Measurements from ENCODE around the gene GRIN3B. TPM values are rescaled to one million over a fixed set of nuclear protein-coding genes. Genes with fewer than 3 reads are reported as not detected.

GRIN3B gene
- total and polyA plus RNA-seq, 2 of the 8 experiments (the other 6 are each of a cell fraction or from before 2014, with no cell fraction given): 0.45 to 1.0 TPM

- no peaks in the 10 kb centered on the region for H3K79me1 ChIP-seq (ENCODE audit: low read depth, low read length)
- TF ChIP-seq SIX5 (IDR thresholded peaks at IDR 0.05; ENCODE audit: low read depth, low read length): no peak
- no peak for TF ChIP-seq RXRA (IDR thresholded peaks at IDR 0.05; ENCODE audit: insufficient read depth, low read depth, low read length)
- TF ChIP-seq BACH1 (IDR thresholded peaks at IDR 0.05; ENCODE audit: low read length): no peak
- TF ChIP-seq MAFK (IDR thresholded peaks at IDR 0.05; ENCODE audit: low read depth, low read length): no peak
- no peak for TF ChIP-seq POLR2A (IDR thresholded peaks at IDR 0.05; ENCODE audit: control extremely low read depth in 1 of 2, low read depth in 2 of 2, low read length in 2 of 2)
- TF ChIP-seq NANOG (IDR thresholded peaks at IDR 0.05; ENCODE audit: insufficient read depth, low read depth, low read length, poor library complexity, severe bottlenecking): no peak
- no peak for TF ChIP-seq RBBP5 (IDR thresholded peaks at IDR 0.05; ENCODE audit: borderline replicate concordance, low read depth, low read length)
- TF ChIP-seq SP1 (IDR thresholded peaks at IDR 0.05; ENCODE audit: low read depth, low read length): no peak
- TF ChIP-seq SP4 (IDR thresholded peaks at IDR 0.05; ENCODE audit: low read length): no peak
- TF ChIP-seq HDAC6 (IDR thresholded peaks at IDR 0.05; ENCODE audit: low read depth, low read length): no peak
- TF ChIP-seq SRF (IDR thresholded peaks at IDR 0.05; ENCODE audit: low read depth, low read length): no peak
- no peak for TF ChIP-seq SP2 (IDR thresholded peaks at IDR 0.05; ENCODE audit: low read length)
- no peak for TF ChIP-seq JUND (IDR thresholded peaks at IDR 0.05; ENCODE audit: low read length)
- no peak for TF ChIP-seq SIRT6 (IDR thresholded peaks at IDR 0.05; ENCODE audit: low read length)
- TF ChIP-seq CEBPB (IDR thresholded peaks at IDR 0.05; ENCODE audit: low read depth, low read length): no peak
- H4K20me1 ChIP-seq (replicated peaks in 1 of 2; ENCODE audit: control insufficient read depth in 1 of 2, insufficient read depth in 2 of 2, low read length in 2 of 2): no peaks in the 10 kb centered on the region
- H3K23ac ChIP-seq (ENCODE audit: insufficient read length): no peak overlapping the region
- no peak overlapping the region for H4K8ac ChIP-seq (ENCODE audit: extremely low read depth, insufficient read depth, low read length)
- no peak overlapping the region for H3K14ac ChIP-seq (ENCODE audit: insufficient read length)
- DNase-seq (ENCODE audit: low read depth in 1 of 2, low spot score in 2 of 2) (no peak), FAIRE-seq (no peak)
- no peak overlapping the region for H3K18ac ChIP-seq (ENCODE audit: extremely low read depth, low read length)
- H2AFZ ChIP-seq (ENCODE audit: low read length): no peak overlapping the region
- POLR2A ChIA-PET (ENCODE audit: partially characterized antibody): interaction anchor here (0.7 to 16.4 kb wide), 8 partner anchors 9 to 35 kb away, joined by 3 to 509 read pairs (median 4); partner anchors contain the start of genes ABCA7, ARHGAP45, CNN2 and RNU6-2
- H3K9me3 ChIP-seq (ENCODE audit: insufficient read depth in 2 of 2, low read depth in 1 of 2, low read length in 1 of 2): peaks cover 6 to 28% of the 10 kb centered on the region in 2 experiments
- H4K5ac ChIP-seq (ENCODE audit: insufficient read length, low read depth, low read length): no peak overlapping the region
- H3K27ac ChIP-seq (ENCODE audit: low read depth, low read length): no peak overlapping the region
- CTCF ChIA-PET (ENCODE audit: partially characterized antibody): no interaction called here
- no peak overlapping the region for H2BK15ac ChIP-seq (ENCODE audit: low read length)
- 94% methylated on average over 29 of the region's 31 CpGs; no CpG with 5 or more reads in 1 of the 2 experiments for WGBS, 2 experiments (ENCODE audit: extremely low coverage in 1 of 2, insufficient coverage in 1 of 2, insufficient read length in 1 of 2, insufficient replicate concordance in 2 of 2, low coverage in 1 of 2, low lambda C conversion rate in 2 of 2, missing lambda C conversion rate in 1 of 2)
- H2BK5ac ChIP-seq (ENCODE audit: low read depth, low read length): 0 out of 2 replicates have a peak overlapping the region, but pooled peaks have one; percentile 35
- H3K27me3 ChIP-seq (replicated peaks in 1 of 4; ENCODE audit: control insufficient read depth in 3 of 4, extremely low read depth in 1 of 4, insufficient read depth in 3 of 4, low read length in 3 of 4): no peaks in the 10 kb centered on the region
- no peak overlapping the region for H2BK120ac ChIP-seq (replicated peaks; ENCODE audit: low read depth, low read length)
- H2AK5ac ChIP-seq (ENCODE audit: low read depth, low read length): no peak overlapping the region
- H3K4me3 ChIP-seq (ENCODE audit: extremely low read depth in 1 of 4, insufficient read depth in 2 of 4, low read depth in 3 of 4, low read length in 4 of 4): no peak overlapping the region
- H3K4me1 ChIP-seq (replicated peaks in 1 of 4; ENCODE audit: control insufficient read depth in 3 of 4, insufficient read depth in 4 of 4, low read length in 3 of 4): no peaks in the 10 kb centered on the region
- H4K91ac ChIP-seq (replicated peaks; ENCODE audit: insufficient read length, low read length): no peak overlapping the region
- no peak overlapping the region for H3K9ac ChIP-seq (replicated peaks in 1 of 4; ENCODE audit: extremely low read depth in 1 of 4, low read depth in 3 of 4, low read length in 3 of 4)
- no peak overlapping the region for H2BK12ac ChIP-seq (ENCODE audit: low read depth, low read length)
- H3K56ac ChIP-seq (replicated peaks; ENCODE audit: insufficient read length, low read depth, low read length): no peak overlapping the region
- H2BK20ac ChIP-seq (ENCODE audit: low read length): no peak overlapping the region
- no peaks in the 10 kb centered on the region for H3K79me2 ChIP-seq (ENCODE audit: control insufficient read depth in 1 of 2, insufficient read depth in 2 of 2, low read length in 2 of 2)
- no peak overlapping the region for H3K4me2 ChIP-seq (ENCODE audit: insufficient read depth in 1 of 2, low read depth in 2 of 2, low read length in 2 of 2)
- no peak overlapping the region for H3K4ac ChIP-seq (replicated peaks; ENCODE audit: insufficient read length, low read depth, low read length)
- peaks cover 0 to 27% (median 3%) of the 10 kb centered on the region in 4 experiments; a peak in 4 of 8 replicates for H3K36me3 ChIP-seq (ENCODE audit: control insufficient read depth in 2 of 4, insufficient read depth in 4 of 4, low read length in 3 of 4)
- peaks cover 3% of the 10 kb centered on the region; the same call in 1 of the 2 replicates for H3K23me2 ChIP-seq (ENCODE audit: low read depth, low read length)
Observed at GRCh38 chr19:1050989-1051788, 51.0 kb downstream of the GRIN3B start.

Data from H1 (cell line).